Measurements from ENCODE around the gene PNMA8A. TPM values are rescaled to one million over a fixed set of nuclear protein-coding genes. Genes with fewer than 3 reads are reported as not detected.

PNMA8A gene
- total and polyA plus RNA-seq, 2 experiments from 2014 or later = 17.8 to 21.7 TPM

GRCh38 chr19:46482631-46483030 lies 11.3 kb upstream of the PNMA8A start:
- ATAC-seq (no peak), DNase-seq (ENCODE audit: low spot score) (no peak)
- no peak overlapping the region for H3K27ac Mint-ChIP-seq
- H3K36me3 Mint-ChIP-seq (ENCODE audit: low read depth) = no peaks in the 10 kb centered on the region
- TF ChIP-seq ETS1 (IDR thresholded peaks at IDR 0.05) (no peak), CTCF (conservative IDR thresholded peaks at IDR 0.05; ENCODE audit: low read depth in 2 of 2) (no peak), ZNF114 (CRISPR knock-in tag; IDR thresholded peaks at IDR 0.05) (no peak), EZH2phosphoT487 (IDR thresholded peaks at IDR 0.05; ENCODE audit: unreplicated experiment) (no peak), ZNF331 (CRISPR knock-in tag; IDR thresholded peaks at IDR 0.05; ENCODE audit: low read depth) (no peak), STAT1 (IDR thresholded peaks at IDR 0.05; ENCODE audit: unreplicated experiment) (no peak), JUNB (IDR thresholded peaks at IDR 0.05; ENCODE audit: unreplicated experiment) (no peak), CREB1 (CRISPR knock-in tag; IDR thresholded peaks at IDR 0.05; ENCODE audit: low read depth) (no peak), REST (IDR thresholded peaks at IDR 0.05; ENCODE audit: unreplicated experiment) (no peak), NANOG (IDR thresholded peaks at IDR 0.05; ENCODE audit: borderline replicate concordance) (no peak), POLR2AphosphoS5 (IDR thresholded peaks at IDR 0.05; ENCODE audit: low read depth) (no peak), EZH2 (IDR thresholded peaks at IDR 0.05; ENCODE audit: low read depth, unreplicated experiment) (no peak)
- TF ChIP-seq, protein P1, sequence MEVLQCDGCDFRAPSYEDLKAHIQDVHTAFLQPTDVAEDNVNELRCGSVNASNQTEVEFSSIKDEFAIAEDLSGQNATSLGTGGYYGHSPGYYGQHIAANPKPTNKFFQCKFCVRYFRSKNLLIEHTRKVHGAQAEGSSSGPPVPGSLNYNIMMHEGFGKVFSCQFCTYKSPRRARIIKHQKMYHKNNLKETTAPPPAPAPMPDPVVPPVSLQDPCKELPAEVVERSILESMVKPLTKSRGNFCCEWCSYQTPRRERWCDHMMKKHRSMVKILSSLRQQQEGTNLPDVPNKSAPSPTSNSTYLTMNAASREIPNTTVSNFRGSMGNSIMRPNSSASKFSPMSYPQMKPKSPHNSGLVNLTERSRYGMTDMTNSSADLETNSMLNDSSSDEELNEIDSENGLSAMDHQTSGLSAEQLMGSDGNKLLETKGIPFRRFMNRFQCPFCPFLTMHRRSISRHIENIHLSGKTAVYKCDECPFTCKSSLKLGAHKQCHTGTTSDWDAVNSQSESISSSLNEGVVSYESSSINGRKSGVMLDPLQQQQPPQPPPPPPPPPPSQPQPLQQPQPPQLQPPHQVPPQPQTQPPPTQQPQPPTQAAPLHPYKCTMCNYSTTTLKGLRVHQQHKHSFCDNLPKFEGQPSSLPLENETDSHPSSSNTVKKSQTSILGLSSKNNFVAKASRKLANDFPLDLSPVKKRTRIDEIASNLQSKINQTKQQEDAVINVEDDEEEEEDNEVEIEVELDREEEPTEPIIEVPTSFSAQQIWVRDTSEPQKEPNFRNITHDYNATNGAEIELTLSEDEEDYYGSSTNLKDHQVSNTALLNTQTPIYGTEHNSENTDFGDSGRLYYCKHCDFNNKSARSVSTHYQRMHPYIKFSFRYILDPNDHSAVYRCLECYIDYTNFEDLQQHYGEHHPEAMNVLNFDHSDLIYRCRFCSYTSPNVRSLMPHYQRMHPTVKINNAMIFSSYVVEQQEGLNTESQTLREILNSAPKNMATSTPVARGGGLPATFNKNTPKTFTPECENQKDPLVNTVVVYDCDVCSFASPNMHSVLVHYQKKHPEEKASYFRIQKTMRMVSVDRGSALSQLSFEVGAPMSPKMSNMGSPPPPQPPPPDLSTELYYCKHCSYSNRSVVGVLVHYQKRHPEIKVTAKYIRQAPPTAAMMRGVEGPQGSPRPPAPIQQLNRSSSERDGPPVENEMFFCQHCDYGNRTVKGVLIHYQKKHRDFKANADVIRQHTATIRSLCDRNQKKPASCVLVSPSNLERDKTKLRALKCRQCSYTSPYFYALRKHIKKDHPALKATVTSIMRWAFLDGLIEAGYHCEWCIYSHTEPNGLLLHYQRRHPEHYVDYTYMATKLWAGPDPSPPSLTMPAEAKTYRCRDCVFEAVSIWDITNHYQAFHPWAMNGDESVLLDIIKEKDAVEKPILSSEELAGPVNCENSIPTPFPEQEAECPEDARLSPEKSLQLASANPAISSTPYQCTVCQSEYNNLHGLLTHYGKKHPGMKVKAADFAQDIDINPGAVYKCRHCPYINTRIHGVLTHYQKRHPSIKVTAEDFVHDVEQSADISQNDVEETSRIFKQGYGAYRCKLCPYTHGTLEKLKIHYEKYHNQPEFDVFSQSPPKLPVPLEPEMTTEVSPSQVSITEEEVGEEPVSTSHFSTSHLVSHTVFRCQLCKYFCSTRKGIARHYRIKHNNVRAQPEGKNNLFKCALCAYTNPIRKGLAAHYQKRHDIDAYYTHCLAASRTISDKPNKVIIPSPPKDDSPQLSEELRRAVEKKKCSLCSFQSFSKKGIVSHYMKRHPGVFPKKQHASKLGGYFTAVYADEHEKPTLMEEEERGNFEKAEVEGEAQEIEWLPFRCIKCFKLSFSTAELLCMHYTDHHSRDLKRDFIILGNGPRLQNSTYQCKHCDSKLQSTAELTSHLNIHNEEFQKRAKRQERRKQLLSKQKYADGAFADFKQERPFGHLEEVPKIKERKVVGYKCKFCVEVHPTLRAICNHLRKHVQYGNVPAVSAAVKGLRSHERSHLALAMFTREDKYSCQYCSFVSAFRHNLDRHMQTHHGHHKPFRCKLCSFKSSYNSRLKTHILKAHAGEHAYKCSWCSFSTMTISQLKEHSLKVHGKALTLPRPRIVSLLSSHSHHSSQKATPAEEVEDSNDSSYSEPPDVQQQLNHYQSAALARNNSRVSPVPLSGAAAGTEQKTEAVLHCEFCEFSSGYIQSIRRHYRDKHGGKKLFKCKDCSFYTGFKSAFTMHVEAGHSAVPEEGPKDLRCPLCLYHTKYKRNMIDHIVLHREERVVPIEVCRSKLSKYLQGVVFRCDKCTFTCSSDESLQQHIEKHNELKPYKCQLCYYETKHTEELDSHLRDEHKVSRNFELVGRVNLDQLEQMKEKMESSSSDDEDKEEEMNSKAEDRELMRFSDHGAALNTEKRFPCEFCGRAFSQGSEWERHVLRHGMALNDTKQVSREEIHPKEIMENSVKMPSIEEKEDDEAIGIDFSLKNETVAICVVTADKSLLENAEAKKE (CRISPR knock-in tag; IDR thresholded peaks at IDR 0.05) = no peak
- H3K9me3 Mint-ChIP-seq = no peaks in the 10 kb centered on the region
- Histone ChIP-seq H3K4me2 (no peak overlapping the region), H3K79me2 (replicated peaks; ENCODE audit: insufficient read depth) (no peaks in the 10 kb centered on the region), H3K4me1 (ENCODE audit: insufficient read depth) (peaks cover 23% of the 10 kb centered on the region), H2AFZ (no peak overlapping the region), H3K36me3 (ENCODE audit: insufficient read depth) (no peaks in the 10 kb centered on the region), H3K4me3 (no peak overlapping the region), H4K20me1 (replicated peaks; ENCODE audit: insufficient read depth) (no peaks in the 10 kb centered on the region), H3K27me3 (ENCODE audit: insufficient read depth) (peaks cover 15% of the 10 kb centered on the region), H3F3A (replicated peaks; ENCODE audit: low read depth) (no peaks in the 10 kb centered on the region), H3K9me2 (ENCODE audit: insufficient read depth) (no peaks in the 10 kb centered on the region), H3K27ac (ENCODE audit: low read depth) (no peak overlapping the region)
- no peak overlapping the region for H3K4me3 Mint-ChIP-seq
- peaks cover 17% of the 10 kb centered on the region for H3K27me3 Mint-ChIP-seq (ENCODE audit: insufficient read depth, low read depth, poor library complexity)
- peaks cover 26% of the 10 kb centered on the region for H3K4me1 Mint-ChIP-seq
